Nephron (organoid): ENCODE measurements around the gene S100P.

Source experiments
- H3K27ac Mint-ChIP-seq, 3 experiments: 2 replicates each; pipeline ENCODE4 v1.8.0; 2020; ENCODE audit warnings: mixed read lengths in 3 of 3, mild to moderate bottlenecking in 2 of 3, moderate library complexity in 1 of 3
- H3K27me3 Mint-ChIP-seq: 2 replicates; pipeline ENCODE4 v1.8.0; 2021; ENCODE audit warnings: low read depth, mild to moderate bottlenecking, moderate library complexity, mixed read lengths
- H3K36me3 Mint-ChIP-seq: 2 replicates; pipeline ENCODE4 v1.8.0; 2020; ENCODE audit warnings: low read depth, mixed read lengths
- H3K4me1 Mint-ChIP-seq: 2 replicates; pipeline ENCODE4 v1.8.0; 2020; ENCODE audit warnings: mixed read lengths
- H3K4me3 Mint-ChIP-seq, 3 experiments: 2 replicates each; pipeline ENCODE4 v1.8.0; 2020; ENCODE audit warnings: mild to moderate bottlenecking in 3 of 3, mixed read lengths in 3 of 3, moderate library complexity in 2 of 3
- H3K9me3 Mint-ChIP-seq: 2 replicates; pipeline ENCODE4 v1.8.0; 2020; ENCODE audit warnings: mixed read lengths
- TF ChIP-seq, protein P1 (sequence below), 3 experiments: fragments of 200-600 bp; sonication (generic); IDR thresholded peaks; one replicate each; pipeline ENCODE4 v1.5.0; 2021; ENCODE audit warnings: antibody characterized with exemption in 3 of 3; ENCODE audit not compliant: unreplicated experiment in 3 of 3

The S100P gene

DNA sequence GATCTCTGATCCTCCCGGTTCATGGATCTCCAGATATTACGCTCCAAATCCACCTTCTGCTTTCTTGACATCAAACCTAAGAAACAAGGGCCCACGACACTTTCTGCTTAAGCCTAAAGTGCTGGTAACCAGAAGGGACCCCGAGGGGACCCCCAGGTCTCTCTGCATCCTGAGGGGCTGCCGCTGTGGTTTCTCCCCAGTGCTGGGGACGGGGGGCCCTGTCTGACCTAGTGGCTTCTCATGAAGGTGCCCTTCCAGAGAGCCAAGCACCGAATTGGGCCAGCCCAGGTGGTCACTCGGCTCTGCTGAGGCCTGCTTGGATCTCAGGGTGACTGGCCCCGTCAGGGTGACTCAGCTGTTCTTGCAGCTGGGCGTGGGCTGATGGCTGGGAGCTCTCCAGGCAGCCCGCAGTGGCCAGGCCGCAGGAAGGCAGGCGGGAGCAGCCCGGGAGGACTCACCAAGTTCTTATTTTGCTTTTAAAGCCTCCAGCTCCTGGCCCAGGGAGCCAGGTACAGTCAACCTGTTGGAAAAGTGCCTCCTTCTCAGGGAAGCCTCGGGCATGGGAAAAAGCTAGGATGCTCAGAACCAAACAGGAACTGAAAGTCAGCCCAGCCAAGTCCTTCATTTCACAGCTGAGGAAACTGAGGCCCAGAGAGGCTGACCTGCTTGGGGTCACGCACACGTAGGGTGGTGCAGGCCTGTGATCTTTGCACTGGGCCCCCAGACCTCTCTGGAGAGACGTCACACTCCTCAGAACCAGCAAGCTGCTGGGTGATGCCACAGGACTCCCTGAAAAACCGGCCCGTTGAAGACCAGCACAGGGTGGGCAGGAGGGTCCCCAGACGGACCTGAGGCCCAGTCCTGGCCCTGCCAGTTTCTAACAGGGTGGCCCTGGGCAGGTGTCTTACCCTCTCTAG, 39.0 kb downstream of the S100P start:
- Mint-ChIP-seq H3K27me3 (peaks cover 14% of the 10 kb centered on the region), H3K4me3 (no peak overlapping the region), H3K4me1 (peaks cover 10% of the 10 kb centered on the region), H3K27ac (no peak overlapping the region), H3K36me3 (no peaks in the 10 kb centered on the region), H3K9me3 (no peaks in the 10 kb centered on the region)
- TF ChIP-seq, protein P1, sequence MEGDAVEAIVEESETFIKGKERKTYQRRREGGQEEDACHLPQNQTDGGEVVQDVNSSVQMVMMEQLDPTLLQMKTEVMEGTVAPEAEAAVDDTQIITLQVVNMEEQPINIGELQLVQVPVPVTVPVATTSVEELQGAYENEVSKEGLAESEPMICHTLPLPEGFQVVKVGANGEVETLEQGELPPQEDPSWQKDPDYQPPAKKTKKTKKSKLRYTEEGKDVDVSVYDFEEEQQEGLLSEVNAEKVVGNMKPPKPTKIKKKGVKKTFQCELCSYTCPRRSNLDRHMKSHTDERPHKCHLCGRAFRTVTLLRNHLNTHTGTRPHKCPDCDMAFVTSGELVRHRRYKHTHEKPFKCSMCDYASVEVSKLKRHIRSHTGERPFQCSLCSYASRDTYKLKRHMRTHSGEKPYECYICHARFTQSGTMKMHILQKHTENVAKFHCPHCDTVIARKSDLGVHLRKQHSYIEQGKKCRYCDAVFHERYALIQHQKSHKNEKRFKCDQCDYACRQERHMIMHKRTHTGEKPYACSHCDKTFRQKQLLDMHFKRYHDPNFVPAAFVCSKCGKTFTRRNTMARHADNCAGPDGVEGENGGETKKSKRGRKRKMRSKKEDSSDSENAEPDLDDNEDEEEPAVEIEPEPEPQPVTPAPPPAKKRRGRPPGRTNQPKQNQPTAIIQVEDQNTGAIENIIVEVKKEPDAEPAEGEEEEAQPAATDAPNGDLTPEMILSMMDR (IDR thresholded peaks at IDR 0.05; ENCODE audit: unreplicated experiment in 3 of 3), result no peak

DNA sequence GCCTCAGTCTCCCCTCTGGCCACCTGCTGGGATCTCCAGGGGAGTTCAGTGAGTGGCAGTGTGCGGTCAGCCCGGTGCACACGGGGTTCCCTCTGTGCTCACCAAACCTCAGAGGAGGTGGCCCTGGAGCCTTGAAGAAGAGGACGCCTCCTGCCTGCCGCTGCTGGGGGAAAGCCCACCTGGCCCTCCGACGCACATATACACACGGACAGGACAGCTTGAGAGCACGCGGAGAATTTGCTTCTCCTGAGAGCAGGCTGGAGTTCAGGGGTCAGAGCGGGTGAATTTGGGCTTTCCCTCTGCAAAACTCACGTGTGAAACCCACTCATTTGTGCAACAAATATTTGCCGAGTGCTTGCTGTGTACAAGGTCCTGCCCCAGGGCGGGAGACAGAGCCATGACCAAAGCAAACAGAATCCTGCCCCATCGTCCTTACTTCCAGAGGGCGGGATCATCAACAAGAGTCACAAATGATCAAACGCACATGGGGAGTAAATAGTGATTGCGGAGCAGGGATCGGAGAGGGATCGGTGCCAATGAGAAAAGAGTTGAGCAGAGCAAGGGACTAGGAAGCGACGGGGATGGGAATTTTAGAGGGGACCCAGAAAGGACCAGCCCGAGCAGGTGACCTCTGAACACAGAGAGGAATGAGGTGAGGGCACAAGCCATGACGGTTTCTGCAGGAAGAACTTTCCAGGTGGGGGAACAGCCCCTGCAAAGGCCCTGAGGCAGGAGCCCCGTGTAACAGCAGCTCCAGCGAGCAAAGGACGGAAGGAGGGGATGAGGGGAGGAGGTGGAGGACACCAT, 39.9 kb downstream of the S100P start:
- TF ChIP-seq, protein P1 (IDR thresholded peaks at IDR 0.05; ENCODE audit: unreplicated experiment in 3 of 3), result no peak
- H3K4me1 Mint-ChIP-seq, result peaks cover 1% of the 10 kb centered on the region
- no peak overlapping the region for H3K27ac Mint-ChIP-seq
- H3K4me3 Mint-ChIP-seq, result no peak overlapping the region
- H3K27me3 Mint-ChIP-seq, result peaks cover 16% of the 10 kb centered on the region
- H3K36me3 Mint-ChIP-seq, result no peaks in the 10 kb centered on the region
- no peaks in the 10 kb centered on the region for H3K9me3 Mint-ChIP-seq

DNA sequence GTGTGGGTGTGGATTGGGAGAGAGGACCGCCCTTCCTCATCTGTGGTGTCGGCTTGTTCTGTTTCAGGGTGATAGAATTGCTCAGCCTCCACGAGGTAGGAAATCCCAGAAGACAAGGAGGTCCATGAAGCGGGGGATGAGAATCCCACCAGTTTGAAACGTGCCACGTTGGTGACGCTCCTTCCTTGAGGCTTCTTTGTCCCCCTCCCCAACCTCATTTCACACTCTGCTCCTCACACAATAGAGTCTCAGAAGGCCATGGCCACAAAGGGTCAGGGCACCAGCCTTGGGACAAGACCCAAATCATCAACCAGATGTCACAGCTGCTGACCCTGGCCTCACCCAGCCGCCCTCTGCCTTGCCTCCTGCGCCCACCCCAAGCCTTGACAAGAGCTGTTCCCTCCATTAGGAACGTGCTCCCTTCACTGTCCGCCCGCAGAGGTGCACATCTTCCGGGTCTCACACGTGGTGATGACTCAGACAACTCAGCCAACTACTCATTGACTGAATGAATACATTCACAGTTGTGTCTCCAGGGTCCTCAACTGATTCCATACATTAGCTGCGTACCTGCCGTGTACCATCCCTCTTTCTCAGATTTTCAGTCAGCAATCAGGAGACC, 40.6 kb downstream of the S100P start:
- Mint-ChIP-seq H3K36me3 (no peaks in the 10 kb centered on the region), H3K9me3 (no peaks in the 10 kb centered on the region), H3K4me3 (no peak overlapping the region), H3K27ac (no peak overlapping the region), H3K4me1 (no peaks in the 10 kb centered on the region), H3K27me3 (peaks cover 15% of the 10 kb centered on the region)
- TF ChIP-seq, protein P1 (IDR thresholded peaks at IDR 0.05; ENCODE audit: unreplicated experiment in 3 of 3), result no peak

DNA sequence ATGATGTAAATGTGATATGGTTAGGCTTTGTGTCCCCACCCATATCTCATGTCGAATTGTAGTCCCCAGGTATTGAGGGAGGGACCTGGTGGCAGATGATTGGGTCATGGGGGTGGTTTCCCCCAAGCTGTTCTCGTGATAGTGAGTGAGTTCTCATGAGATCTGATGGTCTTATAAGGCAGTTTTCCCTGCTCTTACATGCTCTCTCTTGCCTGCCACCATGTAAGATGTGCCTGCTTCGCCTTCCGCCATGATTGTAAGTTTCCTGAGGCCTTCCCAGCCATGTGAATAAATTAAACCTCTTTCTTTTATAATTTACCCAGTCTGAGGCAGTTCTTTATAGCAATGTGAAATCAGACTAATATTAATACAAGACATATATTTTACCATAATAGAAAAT, 46.2 kb downstream of the S100P start:
- H3K4me3 Mint-ChIP-seq, result no peak overlapping the region
- no peaks in the 10 kb centered on the region for H3K4me1 Mint-ChIP-seq
- H3K36me3 Mint-ChIP-seq, result no peaks in the 10 kb centered on the region
- no peak overlapping the region for H3K27ac Mint-ChIP-seq
- peaks cover 9% of the 10 kb centered on the region for H3K27me3 Mint-ChIP-seq
- TF ChIP-seq, protein P1 (IDR thresholded peaks at IDR 0.05; ENCODE audit: unreplicated experiment in 3 of 3), result no peak
- peaks cover 6% of the 10 kb centered on the region for H3K9me3 Mint-ChIP-seq

DNA sequence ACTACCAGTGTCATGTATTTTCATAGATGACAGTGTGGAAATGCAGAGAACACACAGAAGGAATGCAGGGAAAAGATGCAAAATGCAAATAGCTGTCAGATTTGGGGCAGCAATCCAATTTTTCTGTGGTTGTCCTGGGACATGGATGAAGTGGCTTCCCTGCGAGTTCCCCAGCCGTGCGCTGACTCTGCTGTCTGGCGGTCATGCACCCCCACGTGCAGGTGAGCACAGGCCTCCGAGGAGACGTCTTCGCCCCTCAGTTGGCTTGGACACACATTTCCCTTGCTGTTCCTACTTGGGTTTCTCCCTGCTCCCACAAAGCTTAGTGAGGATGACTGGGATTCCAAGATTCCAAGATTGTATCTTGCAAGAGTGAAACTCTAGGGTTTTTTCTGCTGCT, 46.7 kb downstream of the S100P start:
- Mint-ChIP-seq H3K36me3 (no peaks in the 10 kb centered on the region), H3K9me3 (peaks cover 6% of the 10 kb centered on the region), H3K4me1 (no peaks in the 10 kb centered on the region), H3K4me3 (no peak overlapping the region), H3K27me3 (peaks cover 9% of the 10 kb centered on the region), H3K27ac (no peak overlapping the region)
- TF ChIP-seq, protein P1 (IDR thresholded peaks at IDR 0.05; ENCODE audit: unreplicated experiment in 3 of 3), result no peak
